SHP77 (cell line): ENCODE results near the gene SYVN1.
"Not testable (repeated sequence)": the region's sequence is repeated elsewhere in the genome, so short reads cannot be mapped to it uniquely, and the experiment has no call there.

Experiments used
- DNase-seq, 2 experiments: peaks; one replicate each; lab custom pipeline; 2025; lab: John Stamatoyannopoulos, UW

The SYVN1 gene

GRCh38 chr11:65151331-65151899, 17.1 kb upstream of the SYVN1 start:
- no peak for DNase-seq

GRCh38 chr11:65150509-65151299, 16.4 kb upstream of the SYVN1 start:
- DNase-seq = peak; percentile 80 to 82

GRCh38 chr11:65150131-65150508, 15.8 kb upstream of the SYVN1 start:
- DNase-seq = not testable (repeated sequence)

GRCh38 chr11:65148657-65149056, 14.3 kb upstream of the SYVN1 start:
- no peak for DNase-seq

GRCh38 chr11:65147352-65148075, 13.2 kb upstream of the SYVN1 start:
- DNase-seq = no peak

GRCh38 chr11:65141896-65142494, 7.7 kb upstream of the SYVN1 start:
- no peak for DNase-seq

GRCh38 chr11:65136515-65137096, 2.3 kb upstream of the SYVN1 start:
- no peak for DNase-seq

- no peak for DNase-seq
Observed at GRCh38 chr11:65135633-65136145, 1.4 kb upstream of the SYVN1 start.

- peak; percentile 96 for DNase-seq
Observed at GRCh38 chr11:65134952-65135632, 773 bp upstream of the SYVN1 start.

- DNase-seq = no peak
Observed at GRCh38 chr11:65133724-65134123, 595 bp downstream of the SYVN1 start.

- no peak for DNase-seq
Observed at GRCh38 chr11:65132988-65133700, 1.2 kb downstream of the SYVN1 start.

GRCh38 chr11:65132238-65132987, 1.9 kb downstream of the SYVN1 start:
- no peak for DNase-seq

GRCh38 chr11:65131895-65132237, 2.5 kb downstream of the SYVN1 start:
- DNase-seq = no peak

GRCh38 chr11:65131417-65131776, 2.9 kb downstream of the SYVN1 start:
- no peak for DNase-seq

- no peak for DNase-seq
Observed at GRCh38 chr11:65130631-65131416, 3.5 kb downstream of the SYVN1 start.

GRCh38 chr11:65129649-65130441, 4.5 kb downstream of the SYVN1 start:
- DNase-seq = no peak

- DNase-seq = no peak
Observed at GRCh38 chr11:65128182-65129145, 5.9 kb downstream of the SYVN1 start.
